Parathyroid adenoma (tissue), 2 donors: Measurements from ENCODE around the gene NOL6.
"Not testable (repeated sequence)": the region's sequence is repeated elsewhere in the genome, so short reads cannot be mapped to it uniquely, and the experiment has no call there.

Experiments
- H2AFZ ChIP-seq: fragments of 300-600 bp; sonication (generic); one replicate; pipeline ENCODE4 v1.7.0; 2017; ENCODE audit warnings: antibody characterized with exemption, mild to moderate bottlenecking
- H3K27ac ChIP-seq: fragments of 300-600 bp; sonication (generic); one replicate; pipeline ENCODE4 v1.7.0; 2017
- H3K27me3 ChIP-seq: fragments of 300-600 bp; sonication (generic); one replicate; pipeline ENCODE4 v1.7.0; 2017; ENCODE audit warnings: low read length; ENCODE audit not compliant: control insufficient read depth, insufficient read depth
- H3K36me3 ChIP-seq: fragments of 300-600 bp; sonication (generic); one replicate; pipeline ENCODE4 v1.7.0; 2017; ENCODE audit warnings: low read length; ENCODE audit not compliant: control insufficient read depth, insufficient read depth
- H3K4me1 ChIP-seq: fragments of 300-600 bp; sonication (generic); one replicate; pipeline ENCODE4 v1.7.0; 2017; ENCODE audit warnings: control low read depth
- H3K4me2 ChIP-seq: fragments of 300-600 bp; sonication (generic); one replicate; pipeline ENCODE4 v1.7.0; 2017; ENCODE audit warnings: low read length
- H3K4me3 ChIP-seq: fragments of 300-600 bp; sonication (generic); one replicate; pipeline ENCODE4 v1.7.0; 2017; ENCODE audit warnings: low read depth, low read length
- H3K79me2 ChIP-seq: fragments of 300-600 bp; sonication (generic); one replicate; pipeline ENCODE4 v1.7.0; 2017; ENCODE audit warnings: control low read depth
- H3K9ac ChIP-seq: fragments of 300-600 bp; sonication (generic); one replicate; pipeline ENCODE4 v1.7.0; 2017; ENCODE audit warnings: mild to moderate bottlenecking
- H3K9me3 ChIP-seq: fragments of 300-600 bp; sonication (generic); one replicate; pipeline ENCODE4 v1.7.0; 2017; ENCODE audit warnings: low read length; ENCODE audit not compliant: control insufficient read depth
- CTCF ChIP-seq: fragments of 300-600 bp; sonication (generic); IDR thresholded peaks from one replicate; pipeline ENCODE4 v1.7.0; 2017; ENCODE audit warnings: antibody characterized with exemption, mild to moderate bottlenecking
- donor health status: primary hyperparathyroidism.

Gene NOL6

GRCh38 chr9:33473643-33474352 lies at the start of gene NOL6:
Gene NOL6 (minus strand): TSS chr9:33473924. CDS start chr9:33473842, 82 bp downstream.
- no peaks in the 10 kb centered on the region for H3K9me3 ChIP-seq
- H3K4me1 ChIP-seq, result no peaks in the 10 kb centered on the region
- no peaks in the 10 kb centered on the region for H3K36me3 ChIP-seq
- H3K9ac ChIP-seq, result no peak within 1 kb of the TSS
- H3K4me2 ChIP-seq, result peak within 1 kb of the TSS; percentile 98
- peaks cover 2% of the 10 kb centered on the region for H3K79me2 ChIP-seq
- H3K4me3 ChIP-seq, result peak within 1 kb of the TSS; percentile 87
- peak within 1 kb of the TSS; percentile 83 for H2AFZ ChIP-seq
- H3K27ac ChIP-seq, result peak within 1 kb of the TSS; percentile 65
- no peaks in the 10 kb centered on the region for H3K27me3 ChIP-seq
- TF ChIP-seq CTCF, result no peak

- H3K4me2 ChIP-seq, H3K9ac ChIP-seq, H2AFZ ChIP-seq, H3K9me3 ChIP-seq, H3K4me1 ChIP-seq, H3K36me3 ChIP-seq, H3K27ac ChIP-seq, H3K79me2 ChIP-seq, H3K27me3 ChIP-seq, H3K4me3 ChIP-seq: not testable (repeated sequence)
These were observed 48.1 kb upstream of the NOL6 start for GRCh38 chr9:33521861-33522260.

- H3K4me1 ChIP-seq, H3K4me2 ChIP-seq, H3K9me3 ChIP-seq, H3K4me3 ChIP-seq, H3K79me2 ChIP-seq, H3K9ac ChIP-seq, H3K27me3 ChIP-seq, H3K36me3 ChIP-seq, H2AFZ ChIP-seq, H3K27ac ChIP-seq: not testable (repeated sequence)
These were observed 44.3 kb upstream of the NOL6 start for GRCh38 chr9:33517934-33518577.

DNA sequence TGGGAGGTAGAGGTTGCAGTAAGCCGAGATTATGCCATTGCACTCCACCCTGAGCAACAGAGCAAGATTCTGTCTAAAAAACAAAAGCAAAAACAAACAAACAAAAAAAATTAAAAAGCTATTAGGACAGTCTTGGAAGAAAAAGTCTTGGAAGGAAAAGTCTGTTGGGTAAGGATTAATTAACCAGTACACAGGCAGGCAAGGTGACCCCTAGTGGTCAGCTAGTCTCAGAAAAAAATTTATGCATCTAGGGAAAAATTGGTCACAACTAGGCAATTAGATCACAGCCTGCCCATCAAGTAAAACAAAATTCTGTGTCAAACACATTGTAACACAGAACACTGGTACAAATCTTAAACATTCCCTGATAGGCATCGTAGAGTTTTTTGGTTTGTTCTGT lies 43.6 kb upstream of the NOL6 start:
- Histone ChIP-seq H2AFZ (no peak overlapping the region), H3K4me3 (no peak overlapping the region), H3K9ac (no peak overlapping the region), H3K4me2 (no peak overlapping the region), H3K4me1 (no peaks in the 10 kb centered on the region), H3K27me3 (no peaks in the 10 kb centered on the region), H3K36me3 (no peaks in the 10 kb centered on the region), H3K27ac (no peak overlapping the region), H3K79me2 (no peaks in the 10 kb centered on the region), H3K9me3 (no peaks in the 10 kb centered on the region)
- peak; percentile 34 for TF ChIP-seq CTCF

DNA sequence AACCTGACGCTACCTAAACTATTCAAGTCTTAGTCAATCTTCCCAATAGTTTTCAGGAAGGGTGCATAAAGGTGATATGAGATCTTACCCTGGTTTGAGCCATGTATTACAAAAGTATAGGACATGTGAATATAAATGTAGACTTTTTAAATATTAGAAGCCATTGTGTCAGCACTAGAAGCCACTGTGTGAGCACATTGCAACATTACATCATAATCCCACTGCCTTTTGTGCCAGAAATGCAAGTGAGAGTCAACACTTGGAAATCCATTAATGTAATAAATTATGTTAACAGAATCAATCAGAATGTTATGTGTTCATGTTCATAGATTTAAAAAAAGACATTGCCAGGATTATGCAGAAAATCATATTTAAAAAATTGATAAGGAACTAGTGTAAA lies 42.7 kb upstream of the NOL6 start:
- not testable (repeated sequence) for H3K9me3 ChIP-seq, H3K4me2 ChIP-seq, H3K4me1 ChIP-seq, H3K27ac ChIP-seq, H3K79me2 ChIP-seq, H3K36me3 ChIP-seq, H2AFZ ChIP-seq, H3K27me3 ChIP-seq, H3K4me3 ChIP-seq, H3K9ac ChIP-seq

DNA sequence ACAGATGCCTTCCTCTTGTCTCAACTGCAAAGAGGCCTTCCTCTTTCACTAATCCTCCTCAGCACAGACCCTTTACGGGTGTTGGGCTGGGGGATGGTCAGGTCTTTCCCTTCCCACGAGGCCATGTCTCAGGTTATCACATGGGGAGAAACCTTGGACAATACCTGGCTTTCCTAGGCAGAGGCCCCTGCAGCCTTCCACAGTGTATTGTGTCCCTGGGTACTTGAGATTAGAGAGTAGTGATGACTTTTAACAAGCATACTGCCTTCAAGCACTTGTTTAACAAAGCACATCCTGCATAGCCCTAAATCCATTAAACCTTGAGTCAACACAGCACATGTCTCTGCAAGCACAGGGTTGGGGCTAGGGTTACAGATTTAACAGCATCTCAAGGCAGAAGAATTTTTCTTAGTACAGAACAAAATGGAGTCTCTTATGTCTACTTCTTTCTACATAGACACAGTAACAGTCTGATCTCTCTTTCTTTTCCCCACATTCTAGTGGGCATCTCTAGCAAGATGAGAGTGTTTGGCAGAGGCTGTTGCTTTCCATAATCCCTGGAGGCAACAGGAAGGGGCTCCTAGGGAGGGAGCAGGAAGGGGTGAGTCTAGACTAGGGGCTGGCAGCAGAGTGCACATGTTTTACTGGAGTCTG lies 41.7 kb upstream of the NOL6 start:
- H3K4me3 ChIP-seq, H3K4me2 ChIP-seq, H3K36me3 ChIP-seq, H3K9ac ChIP-seq, H3K27ac ChIP-seq, H3K4me1 ChIP-seq, H3K79me2 ChIP-seq, H2AFZ ChIP-seq, H3K9me3 ChIP-seq, H3K27me3 ChIP-seq: not testable (repeated sequence)

DNA sequence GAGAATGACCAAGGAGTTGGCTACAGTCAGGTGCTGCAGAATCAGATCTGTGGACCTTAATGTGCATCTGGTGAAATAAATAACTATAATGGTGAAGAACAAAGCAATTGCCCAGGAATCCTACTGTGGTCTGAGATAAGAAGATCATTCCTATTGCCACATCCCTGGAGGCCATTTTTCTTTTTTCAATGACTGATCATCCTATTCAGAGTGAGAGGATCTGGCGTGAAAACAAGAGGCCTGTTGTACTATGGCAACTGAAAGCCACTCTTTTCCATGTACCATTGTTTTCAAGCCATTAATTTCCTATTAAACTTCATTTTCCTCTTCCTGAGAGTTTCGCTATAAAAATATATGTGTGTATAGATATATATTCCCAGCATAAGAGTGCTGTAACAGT lies 38.8 kb upstream of the NOL6 start:
- not testable (repeated sequence) for H3K4me3 ChIP-seq, H3K36me3 ChIP-seq, H3K79me2 ChIP-seq

DNA sequence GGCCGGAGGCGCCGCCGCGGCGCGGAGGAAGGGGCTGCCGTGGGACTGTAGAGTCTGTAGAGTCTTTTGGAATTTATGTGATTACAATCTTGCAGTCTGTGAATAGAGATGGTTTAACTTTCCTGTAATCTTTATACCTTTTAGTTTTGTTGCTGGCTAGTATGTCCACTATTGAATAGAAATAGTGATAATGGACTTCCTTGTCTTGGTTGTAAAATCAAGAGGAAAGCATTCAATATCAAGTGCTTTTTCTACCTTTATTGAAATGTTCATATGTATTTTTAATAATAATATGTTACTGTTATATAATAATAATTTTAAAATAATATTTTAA lies 37.4 kb upstream of the NOL6 start:
- not testable (repeated sequence) for H3K27me3 ChIP-seq, H3K9ac ChIP-seq, H3K79me2 ChIP-seq, H3K4me1 ChIP-seq, H3K9me3 ChIP-seq, H3K36me3 ChIP-seq
- H3K4me2 ChIP-seq, result peak overlapping the region; percentile 91
- H3K27ac ChIP-seq, result peak overlapping the region; percentile 63
- H2AFZ ChIP-seq, result peak overlapping the region; percentile 88
- peak overlapping the region; percentile 80 for H3K4me3 ChIP-seq

More for the DNA sequence above, 38.8 kb upstream of the NOL6 start:
- H3K9me3 ChIP-seq, H3K9ac ChIP-seq, H3K27me3 ChIP-seq, H3K4me2 ChIP-seq, H2AFZ ChIP-seq, H3K4me1 ChIP-seq, H3K27ac ChIP-seq: not testable (repeated sequence)
